Measurements from ENCODE around the gene CCDC60.
"Not testable (repeated sequence)": the region's sequence is repeated elsewhere in the genome, so short reads cannot be mapped to it uniquely, and the experiment has no call there.

The CCDC60 gene

GRCh38 chr12:119314290-119314689 is 20.2 kb upstream of the CCDC60 start:
- DNase-seq, result no peak
- TF ChIP-seq GATA1 (IDR thresholded peaks at IDR 0.05; ENCODE audit: low read depth, low read length) (no peak), POLR2A (IDR thresholded peaks at IDR 0.05; ENCODE audit: low read length) (no peak)

GRCh38 chr12:119319638-119320037 is 14.9 kb upstream of the CCDC60 start:
- TF ChIP-seq POLR2A (IDR thresholded peaks at IDR 0.05; ENCODE audit: low read length), result no peak
- no peak for TF ChIP-seq GATA1 (IDR thresholded peaks at IDR 0.05; ENCODE audit: low read depth, low read length)

GRCh38 chr12:119320678-119321077 is 13.9 kb upstream of the CCDC60 start:
- no peak for DNase-seq

More at GRCh38 chr12:119319638-119320037, 14.9 kb upstream of the CCDC60 start:
- no peak for DNase-seq

GRCh38 chr12:119322301-119322723 is 12.2 kb upstream of the CCDC60 start:
- TF ChIP-seq POLR2A (IDR thresholded peaks at IDR 0.05; ENCODE audit: low read length) (no peak), GATA1 (IDR thresholded peaks at IDR 0.05; ENCODE audit: low read depth, low read length) (no peak)

More at GRCh38 chr12:119320678-119321077, 13.9 kb upstream of the CCDC60 start:
- TF ChIP-seq GATA1 (IDR thresholded peaks at IDR 0.05; ENCODE audit: low read depth, low read length) (no peak), POLR2A (IDR thresholded peaks at IDR 0.05; ENCODE audit: low read length) (no peak)

GRCh38 chr12:119325813-119326212 is 8.7 kb upstream of the CCDC60 start:
- DNase-seq, result no peak
- TF ChIP-seq GATA1 (IDR thresholded peaks at IDR 0.05; ENCODE audit: low read depth, low read length), result no peak
- TF ChIP-seq POLR2A (IDR thresholded peaks at IDR 0.05; ENCODE audit: low read length), result no peak

More at GRCh38 chr12:119322301-119322723, 12.2 kb upstream of the CCDC60 start:
- DNase-seq, result no peak

- DNase-seq, result no peak
- TF ChIP-seq POLR2A (IDR thresholded peaks at IDR 0.05; ENCODE audit: low read length), result no peak
- no peak for TF ChIP-seq GATA1 (IDR thresholded peaks at IDR 0.05; ENCODE audit: low read depth, low read length)
Observed at GRCh38 chr12:119326341-119326740, 8.2 kb upstream of the CCDC60 start.

GRCh38 chr12:119327471-119327870 is 7.1 kb upstream of the CCDC60 start:
- no peak for TF ChIP-seq POLR2A (IDR thresholded peaks at IDR 0.05; ENCODE audit: low read length)
- no peak for TF ChIP-seq GATA1 (IDR thresholded peaks at IDR 0.05; ENCODE audit: low read depth, low read length)
- DNase-seq, result no peak

GRCh38 chr12:119328111-119328510 is 6.4 kb upstream of the CCDC60 start:
- peak; percentile 30 to 54 for DNase-seq
- no peak for TF ChIP-seq POLR2A (IDR thresholded peaks at IDR 0.05; ENCODE audit: low read length)
- TF ChIP-seq GATA1 (IDR thresholded peaks at IDR 0.05; ENCODE audit: low read depth, low read length), result no peak

GRCh38 chr12:119338593-119339363 is 4.2 kb downstream of the CCDC60 start:
- TF ChIP-seq GATA1 (IDR thresholded peaks at IDR 0.05; ENCODE audit: low read depth, low read length), result no peak
- TF ChIP-seq POLR2A (IDR thresholded peaks at IDR 0.05; ENCODE audit: low read length), result no peak

GRCh38 chr12:119340578-119340977 is 6.0 kb downstream of the CCDC60 start:
- no peak for DNase-seq
- no peak for TF ChIP-seq GATA1 (IDR thresholded peaks at IDR 0.05; ENCODE audit: low read depth, low read length)
- no peak for TF ChIP-seq POLR2A (IDR thresholded peaks at IDR 0.05; ENCODE audit: low read length)

More at GRCh38 chr12:119338593-119339363, 4.2 kb downstream of the CCDC60 start:
- DNase-seq, result no peak

GRCh38 chr12:119341020-119341419 is 6.5 kb downstream of the CCDC60 start:
- no peak for DNase-seq
- no peak for TF ChIP-seq POLR2A (IDR thresholded peaks at IDR 0.05; ENCODE audit: low read length)
- TF ChIP-seq GATA1 (IDR thresholded peaks at IDR 0.05; ENCODE audit: low read depth, low read length), result no peak

GRCh38 chr12:119341988-119342387 is 7.5 kb downstream of the CCDC60 start:
- TF ChIP-seq GATA1 (IDR thresholded peaks at IDR 0.05; ENCODE audit: low read depth, low read length) (no peak), POLR2A (IDR thresholded peaks at IDR 0.05; ENCODE audit: low read length) (no peak)
- DNase-seq, result no peak

- DNase-seq, result no peak
- TF ChIP-seq POLR2A (IDR thresholded peaks at IDR 0.05; ENCODE audit: low read length) (no peak), GATA1 (IDR thresholded peaks at IDR 0.05; ENCODE audit: low read depth, low read length) (no peak)
Observed at GRCh38 chr12:119343130-119343529, 8.6 kb downstream of the CCDC60 start.

- TF ChIP-seq POLR2A (IDR thresholded peaks at IDR 0.05; ENCODE audit: low read length) (no peak), GATA1 (IDR thresholded peaks at IDR 0.05; ENCODE audit: low read depth, low read length) (no peak)
- no peak for DNase-seq
Observed at GRCh38 chr12:119354172-119354571, 19.6 kb downstream of the CCDC60 start.

GRCh38 chr12:119360366-119360765 is 25.8 kb downstream of the CCDC60 start:
- not testable (repeated sequence) for DNase-seq
